NCI-H2107 treated with DMSO at 0.1 percent for 48 hours (cell line): ENCODE results near the gene RIF1.

Experiments
- DNase-seq: peaks from one replicate; lab custom pipeline; 2025; ENCODE audit not compliant: unreplicated experiment; lab: John Stamatoyannopoulos, UW

RIF1 gene

DNA sequence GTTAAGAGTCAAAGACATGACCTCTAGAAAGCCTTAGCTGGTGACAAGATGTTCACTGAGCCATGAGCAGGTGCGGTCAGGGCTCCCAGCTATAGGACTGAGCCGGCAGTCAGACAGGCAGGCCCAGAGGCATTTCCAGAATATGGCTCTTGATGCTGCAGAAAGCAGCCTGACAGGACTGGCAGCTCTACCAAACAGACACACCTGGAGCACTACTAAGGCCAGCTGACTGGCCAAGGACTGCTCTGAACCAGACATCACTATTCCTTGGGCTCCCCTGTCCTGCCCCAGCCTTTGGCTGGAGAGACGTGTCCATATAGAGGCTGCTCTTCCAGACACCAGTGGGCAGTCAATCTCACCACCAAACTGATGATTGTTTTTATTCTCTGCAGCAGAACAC, 98.8 kb downstream of the RIF1 start:
- DNase-seq = no peak

DNA sequence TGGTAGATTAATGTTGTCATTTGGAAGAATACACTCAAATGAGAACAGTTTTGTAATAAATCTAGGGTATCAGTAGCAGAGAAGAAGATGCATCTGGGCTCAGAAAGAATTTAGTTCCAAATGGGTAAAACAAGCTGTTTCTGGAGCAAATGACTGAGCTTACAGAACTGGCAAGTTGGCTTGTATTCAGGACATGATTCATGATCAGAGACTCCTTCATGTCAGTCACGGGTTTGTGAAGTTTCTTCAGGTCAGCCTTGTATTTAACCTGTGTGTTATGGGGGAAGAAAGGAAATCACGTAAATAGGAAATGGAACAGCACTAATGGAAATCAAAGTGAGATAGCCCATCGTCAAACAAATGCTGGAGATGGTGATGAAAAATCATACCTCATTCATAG, 109.1 kb downstream of the RIF1 start:
- DNase-seq = no peak

DNA sequence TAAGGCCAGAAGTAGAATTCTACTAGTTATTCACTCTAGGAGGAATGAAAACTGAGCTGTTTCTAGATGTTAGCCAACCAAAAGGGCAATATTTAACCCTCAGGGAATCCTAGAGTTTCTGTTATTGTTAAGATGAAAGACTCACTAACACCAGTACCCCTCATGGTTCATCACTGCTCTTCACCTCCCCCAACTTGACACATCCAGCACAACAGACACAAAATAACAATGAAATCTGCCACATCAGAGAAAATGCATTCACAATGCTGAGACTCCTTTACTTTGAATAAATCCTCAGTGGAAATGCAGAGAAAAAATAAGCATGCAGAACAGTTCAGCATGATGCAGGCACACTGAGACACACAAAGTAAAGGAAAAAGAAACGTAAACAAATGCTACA, 111.3 kb downstream of the RIF1 start:
- DNase-seq = no peak

DNA sequence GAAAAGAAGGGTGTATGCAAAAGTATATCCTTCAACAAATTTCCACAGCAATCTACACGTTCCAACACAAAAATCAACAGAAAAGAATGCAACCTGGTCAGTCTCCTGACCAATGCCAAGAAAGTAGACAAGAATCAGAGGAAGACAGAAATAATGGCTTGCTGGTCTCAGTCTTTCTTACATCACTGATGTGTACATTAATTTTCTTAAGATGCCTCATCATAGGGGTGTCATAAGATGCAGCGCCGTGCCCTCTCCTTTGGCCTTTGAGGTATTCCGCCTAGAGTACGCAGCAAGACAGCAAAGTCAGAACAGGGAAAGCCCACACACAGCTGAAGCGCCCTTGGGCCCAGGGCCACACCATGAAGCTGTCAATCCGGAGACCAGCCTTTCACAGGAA, 112.9 kb downstream of the RIF1 start:
- no peak for DNase-seq

DNA sequence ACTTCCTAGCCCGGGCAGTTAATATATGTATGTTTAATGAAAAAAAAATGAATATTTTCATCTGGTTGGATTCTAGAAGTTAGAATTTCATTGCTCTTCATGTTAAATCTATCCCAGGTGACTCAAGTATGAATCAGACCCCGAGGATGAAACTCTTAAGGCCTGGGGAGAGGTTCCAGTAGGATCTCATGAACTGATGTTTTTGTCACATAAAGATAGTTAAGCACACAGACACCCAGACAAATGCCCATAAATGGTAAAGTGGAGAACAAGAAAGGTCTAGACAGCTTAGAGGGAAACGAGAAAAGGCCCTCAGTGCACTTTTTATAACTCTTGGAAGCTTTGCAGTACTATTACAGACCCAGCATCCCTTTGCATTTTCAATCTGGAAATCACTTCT, 114.1 kb downstream of the RIF1 start:
- no peak for DNase-seq

DNA sequence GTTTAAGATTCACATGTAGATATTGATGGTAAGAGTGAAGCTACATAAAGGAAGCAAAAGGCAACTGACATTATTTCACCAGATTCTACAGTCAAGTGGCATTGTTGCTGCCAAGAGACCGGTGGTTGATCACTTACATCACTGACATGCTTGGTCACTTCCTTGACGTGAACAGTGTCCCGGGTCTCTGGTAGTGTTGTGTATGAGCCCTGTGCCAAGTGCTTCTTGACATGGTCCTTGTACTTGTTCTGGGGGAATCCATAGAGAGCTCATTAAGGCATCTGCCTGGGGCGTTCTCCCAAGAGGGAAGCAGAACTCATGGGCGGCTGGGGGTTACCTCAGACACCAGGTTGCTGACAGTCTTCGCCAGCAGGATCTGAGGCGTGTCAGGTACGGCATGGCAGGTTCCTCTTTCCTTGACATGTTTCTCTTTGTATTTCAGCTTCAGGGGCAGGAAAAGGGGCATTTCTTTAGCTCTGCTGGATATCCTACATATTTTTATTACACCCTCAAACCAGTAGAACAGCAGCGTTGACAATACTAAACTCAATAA, 116.2 kb downstream of the RIF1 start:
- no peak for DNase-seq

DNA sequence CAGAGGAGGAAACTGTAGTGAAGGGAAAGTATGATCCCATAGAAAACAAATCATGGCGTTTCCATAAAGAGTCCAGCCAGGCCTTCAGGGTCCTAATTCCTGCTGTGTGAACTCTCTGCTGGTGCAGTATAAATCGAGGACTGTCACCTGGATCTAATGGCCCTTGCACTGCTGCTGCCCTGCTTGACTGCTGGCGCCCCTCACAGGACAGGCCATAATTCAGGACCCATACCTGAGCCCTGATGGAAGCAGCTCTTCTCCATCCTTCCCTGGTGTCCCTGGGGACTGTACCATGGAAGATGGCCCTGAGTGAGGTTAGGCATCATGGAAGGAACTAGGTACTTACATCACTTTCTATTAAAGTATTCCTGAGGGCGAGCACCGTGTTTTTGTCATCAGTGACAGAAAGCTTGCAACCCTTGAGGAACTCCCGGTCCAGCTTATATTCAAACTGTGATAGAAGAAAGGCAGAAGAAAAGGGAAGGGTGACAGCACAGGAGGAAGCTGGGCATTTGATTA, 116.9 kb downstream of the RIF1 start:
- no peak for DNase-seq
